GM18507 (cell line): ENCODE measurements around the gene AIFM1.

ENCODE experiments used
- DNase-seq: peaks from one replicate; pipeline ENCODE4 v3.0.0; 2011; ENCODE audit warnings: low read depth; ENCODE audit not compliant: insufficient read length; ENCODE audit errors: extremely low spot score
- FAIRE-seq: peaks from 2 replicates; lab custom pipeline; 2011; peaks lifted over from hg19 to GRCh38; lab: Jason Lieb, UNC

AIFM1 gene

DNA sequence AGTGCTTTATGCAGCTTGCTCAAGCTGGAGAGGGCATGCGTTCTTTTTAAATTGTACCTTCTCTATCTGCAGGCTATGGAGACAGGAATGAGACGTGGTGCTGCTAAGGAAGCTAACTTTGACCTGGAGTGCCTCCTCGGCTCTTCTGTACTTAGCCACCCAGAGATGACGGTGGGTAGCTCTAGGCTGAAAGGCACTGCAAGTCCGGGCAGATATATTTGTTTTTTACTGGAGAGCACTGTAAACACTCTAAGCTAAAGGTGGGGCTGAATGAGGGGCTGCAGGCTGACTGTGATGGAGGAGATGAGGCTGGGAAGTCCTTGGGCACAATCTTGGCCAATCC lies 67.5 kb downstream of the AIFM1 start:
- FAIRE-seq (no peak), DNase-seq (no peak)

DNA sequence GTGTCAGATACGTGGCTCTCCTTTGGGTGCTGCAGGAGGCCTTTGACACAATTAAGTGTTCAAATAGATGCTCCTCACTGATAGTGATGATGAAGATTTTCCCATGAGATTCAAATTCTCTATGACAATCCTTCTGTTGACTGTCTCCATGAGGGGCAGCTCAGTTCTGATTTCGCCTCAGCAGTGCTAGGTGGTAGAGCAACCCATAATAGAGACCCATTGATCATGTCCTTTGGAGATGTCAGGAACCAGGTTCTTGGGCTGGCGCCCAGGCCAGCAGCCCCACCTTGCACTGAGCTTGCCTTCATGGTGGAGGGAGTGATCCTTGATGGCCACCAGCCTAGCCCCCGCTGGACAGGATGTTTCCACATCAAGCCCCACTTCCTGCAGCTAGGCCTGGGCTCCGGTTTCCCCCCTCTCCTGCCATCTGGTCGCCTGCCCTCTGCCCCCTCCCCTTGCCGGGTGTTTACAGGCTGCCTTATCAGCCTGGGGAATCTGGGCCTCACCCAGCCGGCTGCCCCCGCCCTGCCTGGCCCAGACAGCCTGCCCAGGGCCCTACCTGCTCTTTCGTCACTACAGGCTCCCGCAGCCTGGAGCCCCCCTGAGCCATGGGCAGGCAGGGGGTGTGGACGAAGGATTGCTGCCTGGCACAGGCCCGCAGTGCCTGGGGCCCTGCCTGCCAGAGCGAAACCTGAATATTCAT lies 68.0 kb downstream of the AIFM1 start:
- FAIRE-seq (no peak), DNase-seq (no peak)

DNA sequence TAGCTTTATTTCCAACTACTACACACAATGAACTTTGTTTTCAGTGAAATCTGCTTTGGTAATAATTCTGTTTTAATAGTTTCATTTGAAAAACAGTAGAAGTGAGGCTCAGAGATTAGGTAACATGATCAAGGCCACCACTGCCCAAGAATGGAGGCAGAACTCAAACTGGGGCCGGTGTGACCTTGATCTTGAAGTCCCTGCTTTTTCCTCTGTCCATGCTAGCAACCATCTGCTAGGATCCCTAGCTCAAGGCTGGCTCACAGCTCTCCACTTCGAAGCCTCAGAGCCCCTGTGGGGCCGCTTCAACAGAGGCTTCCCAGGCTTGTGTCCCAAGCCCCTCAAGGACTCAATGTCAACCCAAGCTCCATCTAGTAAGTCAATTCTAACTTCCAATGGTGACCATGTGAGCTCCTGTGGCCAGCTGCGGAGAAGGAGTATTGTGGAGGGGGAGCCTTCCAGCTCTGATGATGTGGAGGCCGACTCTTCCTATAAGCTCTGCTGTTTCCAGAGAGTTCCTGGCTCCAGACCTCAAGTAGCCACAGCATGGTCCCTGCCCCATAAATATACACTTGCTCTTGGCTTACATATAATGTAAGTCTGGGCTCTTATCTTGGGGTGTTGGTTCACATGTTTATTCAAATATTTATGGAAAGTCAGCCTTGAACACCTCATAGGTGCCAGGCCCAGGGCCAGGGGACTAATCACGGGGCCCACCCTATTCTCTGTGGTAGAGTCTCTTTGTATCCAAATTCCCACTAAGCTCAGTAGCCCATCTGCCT lies 70.2 kb downstream of the AIFM1 start:
- FAIRE-seq, result no peak
- no peak for DNase-seq

DNA sequence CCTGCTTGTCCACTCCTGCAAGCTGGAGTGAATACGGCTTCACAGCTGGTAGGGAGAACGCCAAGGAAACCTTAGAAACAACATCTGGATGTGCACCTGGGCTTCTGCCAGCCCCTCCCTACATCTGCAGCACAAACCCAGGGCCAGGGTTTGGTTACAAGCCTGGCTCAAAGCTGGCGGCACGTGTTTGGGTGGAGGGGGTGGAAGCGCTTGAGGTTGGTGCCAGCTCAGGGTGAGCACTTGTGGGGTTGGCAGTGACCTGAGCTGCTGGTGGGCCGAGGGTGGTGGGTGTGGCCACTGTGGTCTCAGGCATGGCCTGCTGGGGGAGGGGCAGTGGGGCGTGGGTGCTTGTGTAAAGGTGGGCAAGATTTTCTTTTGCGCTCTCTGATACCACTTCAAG lies 70.9 kb downstream of the AIFM1 start:
- no peak for FAIRE-seq
- no peak for DNase-seq

DNA sequence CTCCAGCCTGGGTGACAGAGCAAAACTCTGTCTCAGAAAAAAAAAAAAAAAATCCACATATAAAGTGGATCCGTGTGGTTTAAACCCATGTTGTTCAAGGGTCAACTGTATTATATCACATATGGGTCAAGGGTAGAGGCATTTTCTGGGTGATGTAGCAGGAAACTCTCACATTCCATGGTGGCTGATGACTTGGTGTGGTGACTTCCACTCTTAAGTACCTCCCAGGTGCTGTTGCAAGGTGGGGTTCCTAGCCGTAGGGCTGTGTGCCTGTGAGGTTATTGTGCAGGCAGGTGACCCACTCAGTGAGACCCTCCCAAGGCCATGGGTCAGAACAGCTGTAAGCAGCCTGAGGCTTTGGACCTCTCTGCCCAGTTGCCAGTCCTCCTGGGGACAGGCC lies 72.4 kb downstream of the AIFM1 start:
- DNase-seq (no peak), FAIRE-seq (no peak)

DNA sequence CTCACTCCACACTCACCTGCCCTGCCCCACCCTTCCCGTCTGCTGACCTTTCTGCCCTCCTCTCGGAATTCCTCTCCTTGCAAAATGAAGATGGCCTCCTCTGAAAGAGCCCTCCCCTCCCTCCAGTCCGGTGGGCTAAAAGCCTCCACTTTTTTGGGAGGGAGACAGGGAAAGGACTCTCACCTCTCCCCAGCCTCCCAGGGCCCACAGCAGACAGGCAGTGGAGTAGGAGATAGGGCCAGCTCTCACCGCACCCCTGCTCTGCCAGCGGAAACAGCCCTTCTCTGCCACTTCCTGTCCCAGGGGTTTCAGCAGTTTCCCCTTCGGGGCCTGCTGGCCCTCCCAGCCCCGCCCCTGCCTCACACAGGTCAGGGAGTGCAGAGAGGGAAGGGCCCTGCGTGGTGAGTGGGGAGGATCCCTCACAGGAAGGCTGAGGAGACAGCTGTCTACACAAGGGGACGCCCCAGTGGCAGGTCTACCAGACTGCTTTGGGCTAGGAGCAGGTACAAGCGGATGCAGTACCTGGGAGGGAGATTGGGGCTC lies 73.6 kb downstream of the AIFM1 start:
- no peak for DNase-seq
- peak; percentile 100 for FAIRE-seq

DNA sequence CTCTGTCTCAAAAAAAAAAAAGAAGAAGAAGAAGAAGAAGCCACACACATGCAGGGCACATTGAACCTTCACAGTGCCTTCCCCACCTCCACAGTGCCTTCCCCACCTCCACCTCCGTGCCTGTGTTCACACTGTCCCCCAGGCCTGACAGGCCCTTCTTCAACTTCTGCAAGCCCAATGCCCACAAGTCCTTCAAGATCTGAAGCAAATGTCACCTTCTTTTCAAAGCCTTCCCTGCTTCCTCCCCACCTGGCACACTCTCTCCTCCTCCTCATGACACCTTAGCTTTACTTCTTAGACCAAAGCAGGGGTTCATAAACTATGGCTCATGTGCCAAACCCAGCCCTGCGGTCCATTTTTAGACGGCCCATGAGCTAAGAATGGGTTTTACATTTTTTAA lies 75.3 kb downstream of the AIFM1 start:
- no peak for FAIRE-seq

DNA sequence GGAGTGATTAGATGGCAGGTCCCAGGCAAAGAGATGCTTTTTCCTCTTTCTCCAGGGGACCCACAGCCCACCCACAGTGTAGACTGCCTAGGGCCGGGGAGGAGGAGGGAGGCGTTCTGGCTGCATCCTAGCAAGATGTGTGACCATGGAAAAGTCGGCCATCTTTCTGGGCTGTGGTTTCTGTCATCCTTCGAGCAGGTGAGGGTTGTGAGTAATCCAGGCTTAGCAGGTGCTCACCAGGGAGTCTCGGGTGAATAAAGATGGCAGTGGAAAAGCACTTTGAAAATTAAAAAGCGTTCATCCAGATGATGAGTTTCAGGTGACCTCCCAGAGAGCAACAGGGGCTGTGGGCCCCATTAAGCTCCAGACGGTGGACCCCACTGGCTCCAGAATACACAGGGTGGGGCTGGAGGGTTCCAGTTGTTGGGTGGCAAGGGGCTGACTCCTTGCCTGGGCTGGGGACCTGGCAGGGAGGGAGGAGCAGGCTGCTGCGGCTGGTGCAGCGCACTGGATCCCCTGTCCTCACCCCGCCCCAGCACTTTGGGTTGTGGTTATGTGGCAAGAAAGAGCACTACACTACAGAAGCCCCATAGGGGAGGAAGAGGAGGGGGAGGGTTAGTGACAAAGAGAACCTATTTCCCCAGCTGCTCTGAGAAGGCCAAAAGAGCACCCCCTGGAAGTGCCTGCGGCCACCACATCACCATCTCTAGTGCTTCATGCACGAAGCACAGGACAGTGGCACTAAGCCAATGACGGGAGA lies 79.0 kb downstream of the AIFM1 start:
- FAIRE-seq, result peak; percentile 83
- DNase-seq, result no peak

More for the DNA sequence above, 75.3 kb downstream of the AIFM1 start:
- DNase-seq, result no peak

DNA sequence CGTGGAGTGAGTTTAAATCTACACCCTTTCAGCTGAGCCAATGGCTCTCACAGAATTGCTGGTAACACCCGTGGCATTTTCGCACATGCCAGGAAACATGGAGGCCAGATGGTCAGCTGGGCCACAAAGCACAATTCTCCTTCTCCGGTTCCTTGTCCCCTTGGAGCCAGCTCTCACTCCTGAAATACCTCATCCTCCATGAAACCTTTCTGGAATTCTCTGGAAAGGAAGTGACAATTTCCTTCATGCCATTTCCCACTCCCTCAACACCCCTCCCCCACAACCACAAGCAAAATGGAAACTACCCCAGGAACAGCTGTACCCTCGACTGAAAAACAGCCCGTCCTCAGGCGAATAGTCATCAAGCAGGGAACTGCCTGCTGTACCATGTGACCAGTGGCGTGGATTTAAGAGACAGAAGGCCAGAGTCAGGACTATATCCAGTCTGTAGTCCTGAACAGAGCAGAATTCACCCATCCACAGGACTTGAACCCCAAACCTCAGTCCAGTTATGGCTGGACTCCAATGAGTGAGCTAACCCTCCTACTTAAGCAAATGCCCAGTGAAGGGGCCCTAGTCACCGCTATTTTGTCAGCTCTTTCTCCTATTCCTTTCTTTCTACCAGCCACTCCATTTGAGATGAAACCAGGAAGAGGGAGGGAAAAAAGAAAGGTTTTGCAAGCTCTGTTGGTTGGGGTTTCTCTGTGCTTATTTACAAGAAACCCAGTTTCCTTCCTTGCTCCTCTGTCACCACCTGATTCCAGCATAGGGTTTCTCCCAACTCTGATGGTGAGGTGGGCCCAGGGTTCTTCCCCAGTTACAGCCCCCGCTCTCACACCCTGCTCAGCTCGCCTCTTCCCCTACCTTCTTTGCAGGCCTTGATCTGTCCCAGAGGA lies 79.8 kb downstream of the AIFM1 start:
- FAIRE-seq (peak; percentile 81), DNase-seq (no peak)

DNA sequence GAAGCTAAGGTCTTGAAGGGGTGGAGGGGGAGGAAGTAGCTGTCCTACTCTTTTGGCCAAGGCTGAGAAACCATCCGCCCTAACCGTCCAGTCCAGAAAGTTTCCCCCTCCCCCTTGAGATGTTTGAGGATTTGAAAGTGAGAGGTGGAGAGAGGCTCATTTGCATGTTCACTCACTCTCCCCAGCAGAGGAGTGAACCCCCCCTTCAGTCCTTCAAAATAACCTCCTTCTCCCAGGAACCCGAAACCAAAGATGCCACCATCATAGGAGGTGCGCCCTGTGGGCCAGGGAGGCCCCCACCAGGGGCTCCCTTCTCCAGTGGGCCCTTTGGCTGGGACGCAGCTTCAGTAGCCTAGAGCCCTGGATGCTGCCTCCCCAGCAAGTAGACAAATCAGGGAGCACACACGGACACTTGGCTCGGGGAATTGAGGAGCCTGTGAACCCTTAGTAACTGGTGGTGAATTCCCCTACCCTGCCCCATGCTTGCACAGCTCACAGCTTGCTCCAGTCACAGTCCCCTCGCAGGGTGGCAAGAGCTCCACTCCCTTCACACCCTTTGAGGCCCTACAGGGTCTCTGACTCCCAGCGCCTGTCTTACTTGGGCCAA lies 80.9 kb downstream of the AIFM1 start:
- peak; percentile 100 for FAIRE-seq
- no peak for DNase-seq

DNA sequence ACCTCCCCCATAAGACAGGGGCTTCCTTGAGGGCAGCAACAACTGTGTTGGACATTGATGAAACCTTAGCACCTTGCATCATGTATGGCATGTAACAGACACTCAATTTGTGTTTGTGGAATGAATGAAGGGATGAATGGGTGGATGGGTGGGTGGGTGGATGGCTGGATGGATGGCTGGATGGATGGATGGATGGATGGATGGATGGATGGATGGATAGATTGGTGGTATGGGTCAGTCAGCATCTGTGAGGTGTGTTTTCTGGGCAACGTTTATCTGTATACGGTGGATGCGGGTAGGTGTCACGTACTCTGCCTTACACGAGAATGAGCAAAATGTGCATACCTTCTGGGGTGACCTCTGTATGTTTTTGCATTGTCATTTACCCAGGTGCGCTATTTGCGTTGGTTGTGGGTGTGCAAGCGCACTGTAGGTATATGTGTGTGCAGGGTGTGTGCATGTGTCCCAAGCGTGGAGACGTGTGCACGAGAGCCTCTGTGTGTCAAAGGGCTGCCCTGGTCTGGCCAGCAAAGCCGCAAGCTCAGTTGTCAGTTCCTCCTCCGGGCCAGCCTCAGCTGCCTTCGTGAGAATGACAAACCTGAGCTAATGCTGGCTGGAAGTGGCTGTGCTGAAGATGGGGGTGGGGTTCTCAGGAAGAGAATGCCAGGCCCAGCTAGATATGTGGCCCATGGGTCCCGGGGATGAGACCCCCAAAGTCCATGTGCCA lies 81.8 kb downstream of the AIFM1 start:
- no peak for DNase-seq
- no peak for FAIRE-seq

DNA sequence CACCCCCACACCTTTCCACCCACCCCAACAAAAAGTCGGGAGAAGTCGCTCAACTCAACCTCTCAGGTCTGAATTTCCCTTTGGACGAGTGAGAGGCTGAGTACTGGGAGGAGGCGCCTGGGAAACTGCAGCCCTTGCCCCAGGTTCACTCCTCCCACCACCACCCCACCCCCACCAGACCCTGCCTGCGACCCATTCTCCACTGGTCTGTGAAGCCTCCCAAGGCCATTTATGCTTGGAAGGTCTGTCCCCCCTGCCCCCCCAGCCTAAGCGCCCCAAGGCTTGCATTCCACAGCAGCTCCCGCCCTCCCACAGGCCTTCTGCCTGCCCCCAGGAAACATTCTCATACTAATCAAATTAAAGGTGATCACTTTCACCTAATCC lies 82.5 kb downstream of the AIFM1 start:
- no peak for DNase-seq
- FAIRE-seq, result peak; percentile 67

DNA sequence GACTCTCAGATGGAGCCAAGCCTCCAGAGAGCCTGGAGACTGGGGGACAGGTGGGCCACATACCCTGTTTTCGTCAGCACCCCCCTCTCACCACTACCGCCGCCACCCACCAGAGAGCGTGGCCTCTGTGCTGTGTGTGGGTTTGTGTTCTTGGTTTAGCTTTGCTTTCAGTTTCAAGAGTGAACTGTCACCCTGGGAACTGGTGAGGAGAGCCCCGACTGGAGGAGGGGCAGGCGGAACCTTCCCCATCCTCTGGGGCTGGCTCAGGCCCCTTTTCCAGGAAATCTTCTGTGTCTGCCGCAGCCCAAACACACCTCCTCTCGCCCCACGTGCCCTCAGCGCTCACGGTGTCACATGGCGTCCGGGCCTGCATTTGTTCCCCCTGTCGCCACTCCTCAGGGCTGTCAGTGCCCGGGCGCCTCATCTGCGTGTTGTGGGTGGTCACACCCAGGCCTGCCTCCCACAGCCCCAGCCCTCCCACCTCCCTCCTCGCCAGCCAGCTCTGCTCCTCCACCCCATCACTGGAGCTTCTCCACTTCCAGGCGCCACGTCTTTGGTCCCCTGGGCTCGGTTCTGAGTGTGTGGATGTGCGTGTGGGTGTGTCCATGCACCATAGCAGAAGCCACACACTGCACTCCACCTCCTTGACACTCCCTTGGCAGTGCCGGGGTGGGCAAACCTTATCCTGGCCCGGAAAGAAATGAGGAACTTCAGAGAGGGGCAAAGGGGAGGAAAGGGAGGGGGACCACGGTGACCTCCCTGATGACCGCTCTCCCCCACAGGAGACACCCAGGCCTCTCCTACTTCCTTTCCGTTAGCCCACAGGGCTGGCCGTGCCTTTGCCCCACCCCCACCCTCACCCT lies 83.2 kb downstream of the AIFM1 start:
- FAIRE-seq (peak; percentile 97), DNase-seq (no peak)

DNA sequence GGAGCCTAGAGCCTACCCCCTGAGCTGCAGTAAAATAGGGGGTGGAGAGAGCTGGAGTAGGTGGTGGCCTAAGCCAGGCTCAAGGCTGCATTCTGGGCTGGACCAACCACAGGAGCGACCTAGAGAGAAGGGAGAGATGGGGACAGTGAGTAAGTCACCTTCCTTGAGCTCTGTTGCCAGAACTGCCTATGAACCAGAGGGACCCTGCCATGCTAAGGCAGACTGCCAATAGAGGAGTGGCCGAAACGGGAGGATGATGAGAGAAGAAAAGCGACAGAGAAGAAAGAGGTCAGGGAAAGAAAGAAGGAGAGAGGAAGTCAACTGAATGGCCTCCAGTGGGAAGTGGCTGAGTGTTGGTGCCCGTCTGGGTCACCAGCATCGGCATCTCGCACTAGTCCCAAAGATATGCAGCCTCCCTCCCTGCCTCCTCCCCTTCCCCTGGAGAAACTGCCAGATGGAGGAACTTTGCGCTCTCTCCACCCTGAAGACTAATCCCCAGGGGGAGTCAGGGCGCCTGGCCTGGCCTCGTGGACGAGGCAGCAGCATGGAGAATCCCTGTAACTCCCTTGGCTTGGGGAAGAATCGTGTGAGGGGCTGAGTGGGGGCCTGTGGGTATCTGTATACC lies 84.1 kb downstream of the AIFM1 start:
- DNase-seq (no peak), FAIRE-seq (no peak)

DNA sequence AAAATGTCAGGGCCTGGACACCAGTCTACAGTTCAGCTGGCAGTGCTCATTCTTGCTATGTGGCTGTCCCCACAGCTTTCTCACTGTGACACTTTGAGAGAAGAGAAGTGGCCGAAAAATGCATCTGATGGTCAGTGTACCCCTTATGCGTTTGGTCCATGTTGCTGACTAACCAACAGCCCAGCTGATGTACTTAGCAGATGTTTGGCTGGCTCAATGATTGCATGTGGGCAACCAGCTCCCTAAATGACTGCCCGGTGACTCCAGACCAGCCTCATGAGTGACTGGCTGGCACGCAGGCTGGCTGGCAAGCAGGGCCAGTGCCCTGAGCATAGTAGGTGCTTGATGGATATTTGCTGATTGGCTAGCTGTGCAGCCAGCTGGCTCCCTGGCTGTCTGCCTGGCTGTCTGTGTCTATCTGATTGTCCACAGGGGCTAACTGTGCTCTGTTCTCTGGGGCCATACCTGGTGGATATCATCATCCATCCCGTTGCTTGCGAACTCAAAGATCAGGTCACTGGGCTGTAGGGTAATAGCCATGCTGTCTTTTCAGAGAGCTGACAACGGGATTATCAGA lies 84.8 kb downstream of the AIFM1 start:
- DNase-seq, result no peak
- no peak for FAIRE-seq

DNA sequence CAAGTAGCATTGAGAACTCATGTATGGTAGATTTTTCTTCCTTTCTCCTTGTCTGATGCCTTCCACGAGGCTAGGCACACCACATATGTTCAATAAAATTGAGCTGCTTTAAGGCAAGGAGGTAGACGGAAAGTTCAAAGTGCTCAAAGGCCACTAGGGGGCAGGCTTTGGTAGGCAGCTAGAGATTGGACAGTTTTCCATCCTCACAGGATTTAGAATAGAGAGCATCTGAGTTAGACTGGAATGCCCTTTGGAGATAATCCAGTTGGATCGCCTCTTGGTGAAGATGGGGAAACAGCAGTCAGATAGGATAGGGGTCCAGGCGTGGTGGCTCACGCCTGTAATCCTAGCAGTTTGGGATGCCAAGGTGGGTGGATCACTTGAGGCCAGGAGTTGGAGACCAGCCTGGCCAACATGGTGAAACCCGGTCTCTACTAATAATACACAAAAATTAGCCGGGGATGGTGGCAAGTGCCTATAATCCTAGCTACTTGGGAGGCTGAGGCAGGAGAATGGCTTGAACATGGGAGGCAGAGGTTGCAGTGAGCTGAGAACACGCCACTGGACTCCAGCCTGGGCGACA lies 85.7 kb downstream of the AIFM1 start:
- FAIRE-seq, result peak; percentile 89
- no peak for DNase-seq
